Activated naive CD8-positive, alpha-beta T cell treated with anti-CD3 and anti-CD28 coated beads for 36 hours (primary cell): Measurements from ENCODE around the gene KMT5B. TPM values are rescaled to one million over a fixed set of nuclear protein-coding genes. Genes with fewer than 3 reads are reported as not detected.

Experiments
- DNase-seq: peaks from one replicate; pipeline ENCODE4 v3.0.0; 2021
- H3K27ac Mint-ChIP-seq: one replicate; pipeline ENCODE4 v1.8.0; 2022; ENCODE audit warnings: mild to moderate bottlenecking, moderate library complexity, mixed read lengths
- H3K27me3 Mint-ChIP-seq: one replicate; pipeline ENCODE4 v1.8.0; 2022; ENCODE audit warnings: mild to moderate bottlenecking, mixed read lengths
- H3K36me3 Mint-ChIP-seq: one replicate; pipeline ENCODE4 v1.8.0; 2021; ENCODE audit warnings: mild to moderate bottlenecking, mixed read lengths
- H3K4me1 Mint-ChIP-seq: one replicate; pipeline ENCODE4 v1.8.0; 2021; ENCODE audit warnings: mixed read lengths
- H3K4me3 Mint-ChIP-seq: one replicate; pipeline ENCODE4 v1.8.0; 2022; ENCODE audit warnings: mild to moderate bottlenecking, moderate library complexity, mixed read lengths
- H3K9me3 Mint-ChIP-seq: one replicate; pipeline ENCODE4 v1.8.0; 2022; ENCODE audit warnings: mixed read lengths
- total RNA-seq, 2 experiments: library from RNA; stranded (reverse); gene quantifications; one replicate each; pipeline ENCODE4 v1.2.3, GENCODE V29; 2021

KMT5B gene
- total RNA-seq, 2 experiments from 2014 or later, result 15.7 to 18.4 TPM

DNA sequence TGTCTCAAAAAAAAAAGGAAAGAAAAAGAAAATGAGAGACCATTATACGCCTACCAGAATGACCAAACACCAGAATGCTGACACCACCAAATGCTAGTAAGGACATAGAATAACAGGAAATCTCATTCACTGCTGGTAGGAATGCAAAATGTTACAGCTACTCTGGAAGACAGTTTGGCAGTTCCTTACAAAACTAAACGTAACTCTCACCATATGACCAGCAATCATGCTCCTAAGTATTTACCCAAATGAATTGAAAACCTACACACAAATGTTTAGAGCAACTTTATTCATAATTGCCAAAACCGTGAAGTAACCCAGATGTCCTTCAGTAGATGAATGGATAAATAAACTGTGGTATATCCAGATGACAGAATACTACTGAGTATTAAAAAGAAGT, 99.1 kb downstream of the KMT5B start:
- no peak overlapping the region for H3K4me3 Mint-ChIP-seq
- peaks cover 1% of the 10 kb centered on the region for H3K36me3 Mint-ChIP-seq
- no peak overlapping the region for H3K27ac Mint-ChIP-seq
- H3K27me3 Mint-ChIP-seq, result no peaks in the 10 kb centered on the region
- H3K4me1 Mint-ChIP-seq, result peaks cover 17% of the 10 kb centered on the region
- no peaks in the 10 kb centered on the region for H3K9me3 Mint-ChIP-seq
- no peak for DNase-seq

DNA sequence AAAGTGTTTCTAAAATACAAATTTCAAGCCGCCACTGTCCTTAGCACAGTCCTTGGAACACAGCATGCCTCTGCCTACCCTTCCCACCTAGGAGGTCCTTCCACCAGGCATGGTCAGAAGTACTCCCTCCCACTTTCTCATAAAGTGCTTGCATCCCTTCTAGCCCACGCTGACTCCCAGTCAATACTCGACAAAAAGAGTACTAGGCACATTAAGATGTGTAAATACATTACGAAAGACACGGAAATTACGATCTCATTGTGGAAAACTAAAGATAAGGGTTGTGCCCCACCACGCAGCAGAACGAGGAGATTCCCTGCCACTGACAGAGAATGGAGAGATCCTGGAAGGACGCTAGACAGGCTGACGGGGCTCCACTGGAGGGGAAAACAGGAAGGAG, 105.4 kb downstream of the KMT5B start:
- Mint-ChIP-seq H3K27me3 (no peaks in the 10 kb centered on the region), H3K4me1 (no peaks in the 10 kb centered on the region), H3K36me3 (peaks cover 2% of the 10 kb centered on the region), H3K27ac (no peak overlapping the region), H3K9me3 (no peaks in the 10 kb centered on the region), H3K4me3 (no peak overlapping the region)
- no peak for DNase-seq

DNA sequence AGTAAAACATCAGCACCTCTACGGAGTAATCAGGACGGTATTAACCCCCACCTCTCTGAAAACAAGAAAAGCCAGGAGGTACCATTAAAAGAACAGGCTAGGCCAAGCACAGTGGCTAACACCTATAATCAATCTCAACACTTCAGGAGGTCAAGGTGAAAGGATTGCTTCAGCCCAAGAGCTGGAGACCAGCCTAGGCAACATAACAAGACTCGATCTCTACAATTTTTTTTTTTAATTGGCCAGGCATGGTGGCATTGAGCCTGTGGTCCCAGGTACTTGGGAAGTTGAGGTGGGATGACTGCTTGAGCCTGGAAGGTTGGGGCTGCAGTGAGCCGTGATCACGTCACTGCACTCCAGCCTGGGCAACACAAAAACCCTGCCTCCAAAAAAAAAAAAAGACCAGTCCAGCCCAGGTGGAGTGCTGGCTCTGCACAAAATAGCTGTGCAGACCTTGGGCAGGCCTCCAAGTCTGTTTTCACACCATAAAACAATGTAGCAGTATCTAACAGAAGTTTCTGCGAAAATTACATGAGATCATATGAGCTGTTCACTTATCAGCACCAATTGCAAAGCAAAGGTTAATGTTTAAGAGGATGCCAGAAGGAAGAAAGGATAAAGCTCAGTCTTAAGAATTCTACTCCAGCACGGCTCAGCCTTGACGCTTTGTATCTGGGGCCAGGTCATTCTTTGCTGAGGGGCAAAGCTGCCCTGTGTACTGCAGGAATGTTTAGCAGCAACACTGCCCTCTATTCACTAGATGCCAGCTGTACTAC, 106.7 kb downstream of the KMT5B start:
- Mint-ChIP-seq H3K27me3 (no peaks in the 10 kb centered on the region), H3K4me1 (peaks cover 3% of the 10 kb centered on the region), H3K27ac (no peak overlapping the region), H3K4me3 (no peak overlapping the region), H3K36me3 (peaks cover 5% of the 10 kb centered on the region), H3K9me3 (no peaks in the 10 kb centered on the region)
- no peak for DNase-seq

Other genes starting within 250 kb of the KMT5B start
- gene UNC93B1, start 209.2 kb downstream of the KMT5B start, total RNA-seq, result 10 to 100 TPM; 11.6 to 13.1 TPM
- gene ALDH3B1, start 203.0 kb downstream of the KMT5B start, total RNA-seq, result not detected
- gene NDUFS8, start 182.6 kb downstream of the KMT5B start, total RNA-seq, result 100 to 1,000 TPM; 109 to 126 TPM
- gene TCIRG1, start 174.3 kb downstream of the KMT5B start, total RNA-seq, result 100 to 1,000 TPM; 108 to 113 TPM
- 10 to 100 TPM; 17.6 to 17.8 TPM for gene CHKA, start 91.9 kb downstream of the KMT5B start, total RNA-seq
- gene C11orf24, start 58.7 kb upstream of the KMT5B start, total RNA-seq, result 10 to 100 TPM; 42.2 to 44.6 TPM
- gene LRP5, start 99.3 kb upstream of the KMT5B start, total RNA-seq, result 10 to 100 TPM; 12.7 to 15.4 TPM
- 100 to 1,000 TPM; 122 to 123 TPM for gene PPP6R3, start 247.5 kb upstream of the KMT5B start, total RNA-seq